GM06990 (cell line): ENCODE measurements around the gene IMPA2.

ENCODE experiments used
- DNase-seq: peaks from one replicate; pipeline ENCODE4 v3.0.0-alpha.2; 2011; ENCODE audit not compliant: insufficient read length; ENCODE audit errors: extremely low read depth
- H3K27me3 ChIP-seq: replicated peaks from 2 replicates; pipeline ENCODE4 v1.6.0; 2011; ENCODE audit warnings: low read length; ENCODE audit not compliant: control insufficient read depth, insufficient read depth
- H3K36me3 ChIP-seq: 2 replicates; pipeline ENCODE4 v1.5.1; 2011; ENCODE audit warnings: low read length; ENCODE audit not compliant: control insufficient read depth, insufficient read depth
- H3K4me3 ChIP-seq: replicated peaks from 2 replicates; pipeline ENCODE4 v1.5.1; 2011; ENCODE audit warnings: low read depth, mild to moderate bottlenecking, control low read depth, low read length
- TF ChIP-seq, protein P1 (sequence below): IDR thresholded peaks from 2 replicates; pipeline ENCODE4 v1.5.1; 2011; ENCODE audit warnings: low read length, control low read depth, mild to moderate bottlenecking, inconsistent platforms; ENCODE audit not compliant: insufficient read depth, poor library complexity, severe bottlenecking

The IMPA2 gene

DNA sequence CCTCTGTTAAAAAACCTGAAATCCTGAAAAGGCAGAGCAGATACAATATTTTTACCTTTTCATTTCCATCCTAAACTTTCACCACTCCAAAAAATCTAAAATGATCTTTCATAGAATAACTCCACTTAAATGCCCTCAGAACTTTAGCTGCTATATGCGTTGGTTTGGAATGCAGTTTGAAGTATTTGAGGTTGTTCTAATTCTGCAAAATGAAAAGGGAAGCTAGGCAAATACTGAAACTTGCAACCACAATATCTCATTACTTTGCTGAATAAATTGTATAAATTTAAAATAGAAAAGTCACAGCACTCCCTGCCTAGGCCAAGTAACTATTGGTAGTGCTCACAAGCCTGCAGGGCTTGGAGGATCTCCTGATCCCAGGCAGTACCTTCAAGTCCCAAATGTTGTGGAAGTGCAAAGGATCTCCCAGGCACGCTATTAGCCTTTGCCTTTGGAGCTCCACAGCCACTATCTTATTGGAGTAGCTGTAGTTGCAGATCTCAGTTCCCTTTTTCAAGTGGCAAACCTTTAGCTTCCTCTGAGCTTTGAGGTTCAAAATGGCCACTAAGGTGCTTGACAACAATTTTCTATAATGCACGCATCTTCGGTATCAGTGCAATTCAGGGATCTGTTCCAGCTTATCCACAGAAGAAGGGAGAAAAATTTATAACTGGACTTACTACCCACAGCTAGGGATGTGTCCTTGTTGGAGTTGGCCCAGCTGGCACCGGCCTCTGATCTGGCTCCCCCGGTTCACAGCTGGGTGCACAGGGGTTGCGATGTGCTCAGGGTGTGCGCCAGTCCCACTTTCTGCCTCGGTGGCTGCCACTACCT, 68.9 kb downstream of the IMPA2 start:
- Histone ChIP-seq H3K4me3 (peak overlapping the region; percentile 35; the same call in 1 of the 2 replicates), H3K36me3 (no peaks in the 10 kb centered on the region), H3K27me3 (no peaks in the 10 kb centered on the region)
- TF ChIP-seq, protein P1, sequence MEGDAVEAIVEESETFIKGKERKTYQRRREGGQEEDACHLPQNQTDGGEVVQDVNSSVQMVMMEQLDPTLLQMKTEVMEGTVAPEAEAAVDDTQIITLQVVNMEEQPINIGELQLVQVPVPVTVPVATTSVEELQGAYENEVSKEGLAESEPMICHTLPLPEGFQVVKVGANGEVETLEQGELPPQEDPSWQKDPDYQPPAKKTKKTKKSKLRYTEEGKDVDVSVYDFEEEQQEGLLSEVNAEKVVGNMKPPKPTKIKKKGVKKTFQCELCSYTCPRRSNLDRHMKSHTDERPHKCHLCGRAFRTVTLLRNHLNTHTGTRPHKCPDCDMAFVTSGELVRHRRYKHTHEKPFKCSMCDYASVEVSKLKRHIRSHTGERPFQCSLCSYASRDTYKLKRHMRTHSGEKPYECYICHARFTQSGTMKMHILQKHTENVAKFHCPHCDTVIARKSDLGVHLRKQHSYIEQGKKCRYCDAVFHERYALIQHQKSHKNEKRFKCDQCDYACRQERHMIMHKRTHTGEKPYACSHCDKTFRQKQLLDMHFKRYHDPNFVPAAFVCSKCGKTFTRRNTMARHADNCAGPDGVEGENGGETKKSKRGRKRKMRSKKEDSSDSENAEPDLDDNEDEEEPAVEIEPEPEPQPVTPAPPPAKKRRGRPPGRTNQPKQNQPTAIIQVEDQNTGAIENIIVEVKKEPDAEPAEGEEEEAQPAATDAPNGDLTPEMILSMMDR, result no peak
- peak; percentile 60 for DNase-seq

DNA sequence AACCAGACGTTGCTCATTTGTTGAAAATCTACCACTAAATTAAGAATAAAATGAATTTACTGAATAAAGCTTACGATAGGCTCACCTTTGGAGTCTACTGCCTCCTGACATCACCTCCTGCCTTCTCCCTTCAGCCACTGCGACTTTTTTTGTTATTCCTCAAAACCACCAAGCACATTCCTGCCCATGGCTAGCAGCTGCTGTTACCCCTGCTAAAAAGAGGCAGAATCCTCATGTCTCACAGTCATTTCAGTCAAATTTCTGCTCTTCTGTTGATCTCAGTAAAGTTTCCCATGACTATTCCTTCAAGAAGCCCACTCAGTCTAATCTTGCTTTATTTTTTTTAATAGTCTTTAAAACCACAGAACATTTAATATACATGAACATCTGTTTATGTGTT, 71.6 kb downstream of the IMPA2 start:
- Histone ChIP-seq H3K4me3 (no peak overlapping the region), H3K27me3 (no peaks in the 10 kb centered on the region), H3K36me3 (no peaks in the 10 kb centered on the region)
- no peak for DNase-seq
- TF ChIP-seq, protein P1, result no peak

DNA sequence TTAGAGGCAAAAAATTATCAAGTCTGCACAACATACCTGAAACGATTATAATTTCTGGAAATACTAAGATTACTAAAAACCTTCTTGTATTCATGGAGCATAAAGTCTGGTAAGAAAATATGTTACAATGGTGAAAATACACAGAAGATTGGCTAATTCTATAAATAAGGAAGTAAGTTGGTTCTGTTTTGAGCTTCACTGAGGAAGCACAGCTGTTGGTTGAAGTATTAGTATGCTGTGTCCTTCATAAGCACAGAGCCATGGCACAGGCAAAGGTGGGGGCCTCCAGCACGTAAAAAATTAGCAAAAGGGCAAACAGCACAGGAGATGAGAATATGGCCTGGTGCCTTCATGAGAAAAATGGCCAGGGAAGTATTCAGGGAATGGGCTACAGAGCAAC, 72.0 kb downstream of the IMPA2 start:
- no peaks in the 10 kb centered on the region for H3K36me3 ChIP-seq
- peak; percentile 32 for DNase-seq
- no peak overlapping the region for H3K4me3 ChIP-seq
- TF ChIP-seq, protein P1, result no peak
- H3K27me3 ChIP-seq, result no peaks in the 10 kb centered on the region

DNA sequence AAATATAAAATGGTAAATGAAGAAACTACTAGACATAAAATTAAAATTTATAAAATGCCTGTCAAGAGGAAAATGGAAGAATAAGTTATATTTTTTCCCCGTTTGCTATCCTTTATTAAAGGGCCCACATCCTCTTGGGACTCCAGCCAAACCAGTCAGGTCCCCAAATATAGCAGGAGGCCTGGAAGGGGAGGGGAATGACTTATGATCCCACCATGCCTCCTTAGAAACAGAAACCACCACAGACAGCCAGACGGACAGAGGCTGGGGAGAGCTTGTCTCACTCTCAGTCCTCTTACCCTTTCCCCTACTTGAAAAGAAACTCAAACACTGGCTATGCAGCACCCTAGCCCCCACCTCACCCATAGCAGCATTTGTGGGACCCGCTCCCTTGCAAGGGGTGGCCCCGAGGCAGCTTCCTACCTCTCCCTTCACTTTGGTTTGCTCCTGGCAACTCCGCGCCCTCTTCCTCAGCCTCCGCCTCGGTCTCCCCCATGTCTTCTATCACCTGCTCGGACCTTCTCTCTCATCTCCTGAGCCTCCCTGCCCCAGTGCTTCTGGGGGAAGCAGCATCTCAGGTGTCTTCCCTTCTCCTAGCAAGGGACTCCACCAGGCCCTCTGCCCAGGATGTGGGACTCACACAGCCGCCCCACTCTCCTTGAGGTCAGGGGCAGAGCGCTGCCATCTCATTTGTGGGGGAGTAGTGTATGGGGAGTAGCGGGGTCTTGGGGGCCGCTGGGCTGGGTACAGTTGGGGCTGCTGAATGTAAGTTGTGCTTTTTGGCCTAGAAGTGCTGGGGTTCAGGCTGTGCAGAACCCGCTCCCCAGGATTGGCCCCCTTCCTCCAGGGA, 75.0 kb downstream of the IMPA2 start:
- no peak overlapping the region for H3K4me3 ChIP-seq
- no peaks in the 10 kb centered on the region for H3K36me3 ChIP-seq
- TF ChIP-seq, protein P1, result no peak
- H3K27me3 ChIP-seq, result no peaks in the 10 kb centered on the region
- no peak for DNase-seq

DNA sequence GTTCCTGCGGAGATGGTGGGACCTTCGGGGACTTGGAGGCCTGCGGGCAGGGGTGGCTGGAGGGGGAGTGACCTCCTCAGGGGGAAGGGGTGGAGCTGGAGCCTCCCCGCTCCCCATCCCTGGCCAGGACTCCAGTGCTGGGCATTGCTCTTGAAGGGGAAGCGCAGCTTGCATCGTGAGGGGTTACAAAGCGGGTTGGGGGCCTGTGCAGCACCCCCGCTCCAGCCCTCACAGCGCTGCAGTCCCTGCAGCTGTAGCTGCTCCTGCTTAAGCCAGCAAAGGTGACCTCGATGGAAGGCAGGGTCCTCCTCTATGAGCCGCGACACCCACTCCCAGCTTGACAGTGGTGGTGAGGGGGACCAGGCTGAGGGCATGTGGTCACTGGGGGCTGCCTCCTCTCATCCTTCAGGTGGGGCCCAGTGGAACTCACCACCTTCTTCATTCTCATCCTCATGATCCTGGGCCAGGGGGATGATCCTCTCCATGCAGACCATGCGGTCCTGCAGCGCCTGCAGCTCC, 75.6 kb downstream of the IMPA2 start:
- DNase-seq, result no peak
- Histone ChIP-seq H3K36me3 (no peaks in the 10 kb centered on the region), H3K27me3 (no peaks in the 10 kb centered on the region), H3K4me3 (no peak overlapping the region)
- TF ChIP-seq, protein P1, result no peak
